ENCODE measurements around the gene TAS2R43.

Gene TAS2R43

DNA sequence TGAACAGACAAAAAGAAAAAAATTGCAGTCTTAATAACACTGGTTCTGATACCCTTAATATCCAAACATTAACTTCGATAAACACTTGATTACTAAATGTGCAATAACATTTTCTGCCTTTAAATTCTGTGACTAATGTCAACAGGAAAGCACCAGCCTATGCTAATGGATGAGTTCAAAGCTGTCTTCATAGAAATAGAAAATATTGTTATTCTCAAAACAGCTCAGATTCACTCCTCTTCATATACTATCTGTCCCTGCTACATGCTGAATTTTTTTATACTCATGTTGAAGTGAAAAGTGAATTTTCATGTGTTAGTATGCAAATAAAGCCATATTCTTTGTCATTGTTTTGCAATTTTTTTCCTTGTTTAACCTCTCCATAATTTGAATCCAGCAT, 13.9 kb downstream of the TAS2R43 start:
- H3K27ac ChIP-seq (ENCODE audit: extremely low read depth, low read depth, low read length): no peak overlapping the region
- ChIA-PET POLR2A (no interaction called here), CTCF (no interaction called here)
- no peaks in the 10 kb centered on the region for H3K36me3 ChIP-seq (ENCODE audit: control insufficient read depth in 2 of 2, insufficient read depth in 1 of 2, low read length in 2 of 2)
- H3K9me3 ChIP-seq (ENCODE audit: control insufficient read depth, insufficient read depth, low read depth, low read length): no peaks in the 10 kb centered on the region
- no peaks in the 10 kb centered on the region for H3K4me1 ChIP-seq (ENCODE audit: control insufficient read depth, insufficient read depth, low read length)
- H3K4me3 ChIP-seq (ENCODE audit: low read depth, low read length): no peak overlapping the region
- no peak for TF ChIP-seq ZNF501 (tag by site-specific recombination; IDR thresholded peaks at IDR 0.05)

DNA sequence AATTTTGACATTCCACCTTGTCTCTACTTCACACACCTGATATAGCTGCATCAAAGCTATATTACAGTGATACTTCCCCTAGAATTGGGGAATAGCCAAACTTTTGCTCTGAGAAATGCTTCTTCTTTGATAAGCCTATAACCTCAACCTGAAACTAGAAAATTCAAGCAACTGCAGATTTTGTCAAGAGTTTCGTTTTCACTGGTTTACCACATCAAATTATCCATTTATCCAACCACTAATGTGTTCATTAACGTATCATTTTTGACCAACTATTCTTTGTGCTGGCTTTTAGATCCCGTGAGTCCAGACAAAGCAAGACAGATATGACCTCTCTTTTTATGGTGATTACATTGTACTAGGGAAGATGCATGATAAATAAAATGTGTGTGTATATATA, 16.5 kb downstream of the TAS2R43 start:
- POLR2A ChIA-PET: no interaction called here
- no peak overlapping the region for H3K4me3 ChIP-seq (ENCODE audit: low read depth, low read length)
- TF ChIP-seq ZNF184 (tag by site-specific recombination; IDR thresholded peaks at IDR 0.05) (no peak), ZNF555 (tag by site-specific recombination; conservative IDR thresholded peaks at IDR 0.05) (no peak), TCF7L2 (IDR thresholded peaks at IDR 0.05; ENCODE audit: borderline replicate concordance, low read depth, low read length) (no peak)

DNA sequence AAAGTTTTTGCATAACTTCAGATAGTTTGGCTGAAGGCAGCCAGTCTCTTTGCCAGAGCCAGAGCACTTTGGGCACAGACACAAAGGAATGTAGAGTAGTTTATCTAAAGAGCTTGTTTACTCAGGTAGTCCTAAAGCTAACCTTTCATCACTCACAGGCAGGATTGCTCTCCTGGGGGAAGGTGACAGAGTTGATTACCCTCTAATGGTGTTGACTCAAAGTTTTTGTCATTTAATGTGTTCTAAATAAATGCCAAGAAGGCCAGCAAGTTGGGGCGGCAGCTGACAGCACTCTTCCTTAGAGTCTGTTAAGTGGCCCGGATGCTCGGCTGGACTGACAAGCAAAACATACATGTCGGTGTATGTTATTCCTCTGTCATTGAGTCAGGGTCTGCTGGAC, 20.7 kb downstream of the TAS2R43 start:
- POLR2A ChIA-PET: no interaction called here
- Histone ChIP-seq H3K9me3 (ENCODE audit: control insufficient read depth, insufficient read depth, low read depth, low read length) (no peaks in the 10 kb centered on the region), H3K4me1 (ENCODE audit: control insufficient read depth, insufficient read depth, low read length) (no peaks in the 10 kb centered on the region), H3K36me3 (ENCODE audit: control insufficient read depth in 2 of 2, insufficient read depth in 1 of 2, low read length in 2 of 2) (no peaks in the 10 kb centered on the region; a peak in 1 of 3 replicates), H3K27ac (ENCODE audit: extremely low read depth, low read depth, low read length) (no peak overlapping the region), H3K4me3 (ENCODE audit: low read depth, low read length) (no peak overlapping the region)
- CTCF ChIA-PET: no interaction called here
- TF ChIP-seq, protein P1, sequence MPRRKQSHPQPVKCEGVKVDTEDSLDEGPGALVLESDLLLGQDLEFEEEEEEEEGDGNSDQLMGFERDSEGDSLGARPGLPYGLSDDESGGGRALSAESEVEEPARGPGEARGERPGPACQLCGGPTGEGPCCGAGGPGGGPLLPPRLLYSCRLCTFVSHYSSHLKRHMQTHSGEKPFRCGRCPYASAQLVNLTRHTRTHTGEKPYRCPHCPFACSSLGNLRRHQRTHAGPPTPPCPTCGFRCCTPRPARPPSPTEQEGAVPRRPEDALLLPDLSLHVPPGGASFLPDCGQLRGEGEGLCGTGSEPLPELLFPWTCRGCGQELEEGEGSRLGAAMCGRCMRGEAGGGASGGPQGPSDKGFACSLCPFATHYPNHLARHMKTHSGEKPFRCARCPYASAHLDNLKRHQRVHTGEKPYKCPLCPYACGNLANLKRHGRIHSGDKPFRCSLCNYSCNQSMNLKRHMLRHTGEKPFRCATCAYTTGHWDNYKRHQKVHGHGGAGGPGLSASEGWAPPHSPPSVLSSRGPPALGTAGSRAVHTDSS (tag by site-specific recombination; IDR thresholded peaks at IDR 0.05): no peak
- TF ChIP-seq, protein P2, sequence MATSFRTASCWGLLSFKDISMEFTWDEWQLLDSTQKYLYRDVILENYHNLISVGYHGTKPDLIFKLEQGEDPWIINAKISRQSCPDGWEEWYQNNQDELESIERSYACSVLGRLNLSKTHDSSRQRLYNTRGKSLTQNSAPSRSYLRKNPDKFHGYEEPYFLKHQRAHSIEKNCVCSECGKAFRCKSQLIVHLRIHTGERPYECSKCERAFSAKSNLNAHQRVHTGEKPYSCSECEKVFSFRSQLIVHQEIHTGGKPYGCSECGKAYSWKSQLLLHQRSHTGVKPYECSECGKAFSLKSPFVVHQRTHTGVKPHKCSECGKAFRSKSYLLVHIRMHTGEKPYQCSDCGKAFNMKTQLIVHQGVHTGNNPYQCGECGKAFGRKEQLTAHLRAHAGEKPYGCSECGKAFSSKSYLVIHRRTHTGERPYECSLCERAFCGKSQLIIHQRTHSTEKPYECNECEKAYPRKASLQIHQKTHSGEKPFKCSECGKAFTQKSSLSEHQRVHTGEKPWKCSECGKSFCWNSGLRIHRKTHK (tag by site-specific recombination; IDR thresholded peaks at IDR 0.05): no peak
- TF ChIP-seq MEIS1 (CRISPR knock-in tag; IDR thresholded peaks at IDR 0.05; ENCODE audit: borderline replicate concordance): no peak
- TF ChIP-seq, protein P3, sequence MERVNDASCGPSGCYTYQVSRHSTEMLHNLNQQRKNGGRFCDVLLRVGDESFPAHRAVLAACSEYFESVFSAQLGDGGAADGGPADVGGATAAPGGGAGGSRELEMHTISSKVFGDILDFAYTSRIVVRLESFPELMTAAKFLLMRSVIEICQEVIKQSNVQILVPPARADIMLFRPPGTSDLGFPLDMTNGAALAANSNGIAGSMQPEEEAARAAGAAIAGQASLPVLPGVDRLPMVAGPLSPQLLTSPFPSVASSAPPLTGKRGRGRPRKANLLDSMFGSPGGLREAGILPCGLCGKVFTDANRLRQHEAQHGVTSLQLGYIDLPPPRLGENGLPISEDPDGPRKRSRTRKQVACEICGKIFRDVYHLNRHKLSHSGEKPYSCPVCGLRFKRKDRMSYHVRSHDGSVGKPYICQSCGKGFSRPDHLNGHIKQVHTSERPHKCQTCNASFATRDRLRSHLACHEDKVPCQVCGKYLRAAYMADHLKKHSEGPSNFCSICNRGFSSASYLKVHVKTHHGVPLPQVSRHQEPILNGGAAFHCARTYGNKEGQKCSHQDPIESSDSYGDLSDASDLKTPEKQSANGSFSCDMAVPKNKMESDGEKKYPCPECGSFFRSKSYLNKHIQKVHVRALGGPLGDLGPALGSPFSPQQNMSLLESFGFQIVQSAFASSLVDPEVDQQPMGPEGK (tag by site-specific recombination; IDR thresholded peaks at IDR 0.05): no peak

More for the DNA sequence above, 16.5 kb downstream of the TAS2R43 start:
- CTCF ChIA-PET: no interaction called here
- H3K9me3 ChIP-seq (ENCODE audit: control insufficient read depth, insufficient read depth, low read depth, low read length): no peaks in the 10 kb centered on the region
- no peaks in the 10 kb centered on the region for H3K4me1 ChIP-seq (ENCODE audit: control insufficient read depth, insufficient read depth, low read length)
- H3K36me3 ChIP-seq (ENCODE audit: control insufficient read depth in 2 of 2, insufficient read depth in 1 of 2, low read length in 2 of 2): no peaks in the 10 kb centered on the region
- no peak overlapping the region for H3K27ac ChIP-seq (ENCODE audit: extremely low read depth, low read depth, low read length)

DNA sequence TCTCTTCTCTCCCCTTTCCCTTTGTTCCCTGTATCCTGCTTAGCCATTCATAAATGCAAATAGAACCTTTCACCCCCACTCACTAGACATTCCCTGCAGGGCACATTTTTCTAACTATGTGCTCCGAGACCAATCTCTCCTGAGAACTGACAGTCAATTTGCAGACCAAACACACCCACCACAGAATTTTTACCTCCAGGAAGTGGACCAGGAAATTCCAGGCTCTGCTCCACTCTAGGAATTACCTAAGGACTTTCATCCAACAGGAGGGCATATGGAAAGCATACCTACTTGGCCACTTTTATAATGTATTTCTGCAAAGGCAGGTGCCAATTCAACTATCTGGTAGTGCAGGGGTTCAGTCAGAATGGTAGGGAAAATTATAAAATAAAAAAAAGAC, 21.1 kb downstream of the TAS2R43 start:
- ChIA-PET POLR2A (no interaction called here), CTCF (no interaction called here)
- Histone ChIP-seq H3K27ac (ENCODE audit: extremely low read depth, low read depth, low read length) (no peak overlapping the region), H3K4me1 (ENCODE audit: control insufficient read depth, insufficient read depth, low read length) (no peaks in the 10 kb centered on the region), H3K36me3 (ENCODE audit: control insufficient read depth in 2 of 2, insufficient read depth in 1 of 2, low read length in 2 of 2) (no peaks in the 10 kb centered on the region; a peak in 1 of 3 replicates), H3K4me3 (ENCODE audit: low read depth, low read length) (no peak overlapping the region), H3K9me3 (ENCODE audit: control insufficient read depth, insufficient read depth, low read depth, low read length) (no peaks in the 10 kb centered on the region)
- no peak for TF ChIP-seq ZNF791 (tag by site-specific recombination; IDR thresholded peaks at IDR 0.05)
- no peak for TF ChIP-seq ZNF133 (tag by site-specific recombination; IDR thresholded peaks at IDR 0.05)
- TF ChIP-seq ZNF560 (tag by site-specific recombination; IDR thresholded peaks at IDR 0.05; ENCODE audit: borderline replicate concordance): no peak
- TF ChIP-seq ZNF184 (tag by site-specific recombination; IDR thresholded peaks at IDR 0.05): no peak
- TF ChIP-seq ZNF626 (tag by site-specific recombination; IDR thresholded peaks at IDR 0.05): no peak
- TF ChIP-seq, protein P4, sequence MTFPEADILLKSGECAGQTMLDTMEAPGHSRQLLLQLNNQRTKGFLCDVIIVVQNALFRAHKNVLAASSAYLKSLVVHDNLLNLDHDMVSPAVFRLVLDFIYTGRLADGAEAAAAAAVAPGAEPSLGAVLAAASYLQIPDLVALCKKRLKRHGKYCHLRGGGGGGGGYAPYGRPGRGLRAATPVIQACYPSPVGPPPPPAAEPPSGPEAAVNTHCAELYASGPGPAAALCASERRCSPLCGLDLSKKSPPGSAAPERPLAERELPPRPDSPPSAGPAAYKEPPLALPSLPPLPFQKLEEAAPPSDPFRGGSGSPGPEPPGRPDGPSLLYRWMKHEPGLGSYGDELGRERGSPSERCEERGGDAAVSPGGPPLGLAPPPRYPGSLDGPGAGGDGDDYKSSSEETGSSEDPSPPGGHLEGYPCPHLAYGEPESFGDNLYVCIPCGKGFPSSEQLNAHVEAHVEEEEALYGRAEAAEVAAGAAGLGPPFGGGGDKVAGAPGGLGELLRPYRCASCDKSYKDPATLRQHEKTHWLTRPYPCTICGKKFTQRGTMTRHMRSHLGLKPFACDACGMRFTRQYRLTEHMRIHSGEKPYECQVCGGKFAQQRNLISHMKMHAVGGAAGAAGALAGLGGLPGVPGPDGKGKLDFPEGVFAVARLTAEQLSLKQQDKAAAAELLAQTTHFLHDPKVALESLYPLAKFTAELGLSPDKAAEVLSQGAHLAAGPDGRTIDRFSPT (tag by site-specific recombination; IDR thresholded peaks at IDR 0.05): no peak
- no peak for TF ChIP-seq ZNF121 (tag by site-specific recombination; IDR thresholded peaks at IDR 0.05)
- no peak for TF ChIP-seq ZNF132 (tag by site-specific recombination; IDR thresholded peaks at IDR 0.05; ENCODE audit: borderline replicate concordance)
- TF ChIP-seq, protein P1 (tag by site-specific recombination; IDR thresholded peaks at IDR 0.05): no peak
- TF ChIP-seq GLIS2 (tag by site-specific recombination; IDR thresholded peaks at IDR 0.05): no peak
- TF ChIP-seq ZNF610 (tag by site-specific recombination; IDR thresholded peaks at IDR 0.05; ENCODE audit: borderline replicate concordance): no peak
- no peak for TF ChIP-seq ZNF76 (tag by site-specific recombination; IDR thresholded peaks at IDR 0.05; ENCODE audit: borderline replicate concordance, low read depth)

Measured in HEK293 (cell line).